Astrocyte (in vitro differentiated cells and primary cell): Measurements from ENCODE around the gene GPBAR1. TPM values are rescaled to one million over a fixed set of nuclear protein-coding genes. Genes with fewer than 3 reads are reported as not detected.

Experiments
- DNase-seq: peaks from one replicate; pipeline ENCODE4 v3.0.0-alpha.2; 2010; ENCODE audit warnings: low read depth
- FAIRE-seq: peaks from 2 replicates; lab custom pipeline; 2011; peaks lifted over from hg19 to GRCh38; lab: Jason Lieb, UNC
- H2AFZ ChIP-seq: 2 replicates; pipeline ENCODE4 v1.6.0; 2012; ENCODE audit warnings: low read depth, low read length, inconsistent platforms
- H3K27ac ChIP-seq: 2 replicates; pipeline ENCODE4 v1.5.1; 2011; ENCODE audit warnings: low read depth, low read length, inconsistent platforms
- H3K27me3 ChIP-seq: 2 replicates; pipeline ENCODE4 v1.6.0; 2011; ENCODE audit warnings: low read length, inconsistent platforms; ENCODE audit not compliant: insufficient read depth
- H3K36me3 ChIP-seq: 2 replicates; pipeline ENCODE4 v1.5.1; 2011; ENCODE audit warnings: low read length, inconsistent platforms; ENCODE audit not compliant: insufficient read depth
- H3K4me1 ChIP-seq: 2 replicates; pipeline ENCODE4 v1.5.1; 2011; ENCODE audit warnings: low read length, inconsistent platforms; ENCODE audit not compliant: insufficient read depth
- H3K4me2 ChIP-seq: 2 replicates; pipeline ENCODE4 v1.6.0; 2012; ENCODE audit warnings: low read length, inconsistent platforms
- H3K4me3 ChIP-seq: 2 replicates; pipeline ENCODE4 v1.5.1; 2011; ENCODE audit warnings: low read depth, mild to moderate bottlenecking, low read length, inconsistent platforms; ENCODE audit not compliant: insufficient read depth
- H3K79me2 ChIP-seq: 2 replicates; pipeline ENCODE4 v1.6.0; 2012; ENCODE audit warnings: mild to moderate bottlenecking, low read length, inconsistent platforms; ENCODE audit not compliant: insufficient read depth
- H3K9ac ChIP-seq: 2 replicates; pipeline ENCODE4 v1.6.0; 2012; ENCODE audit warnings: mild to moderate bottlenecking, low read length, inconsistent platforms
- H3K9me3 ChIP-seq: 2 replicates; pipeline ENCODE4 v1.5.1; 2012; ENCODE audit warnings: low read depth, mild to moderate bottlenecking, low read length, inconsistent platforms; ENCODE audit not compliant: insufficient read depth
- H4K20me1 ChIP-seq: 2 replicates; pipeline ENCODE4 v1.6.0; 2012; ENCODE audit warnings: low read length, inconsistent platforms; ENCODE audit not compliant: insufficient read depth
- H3K27ac Mint-ChIP-seq: one replicate; pipeline ENCODE4 v1.8.0; 2021; ENCODE audit warnings: mild to moderate bottlenecking, mixed read lengths; ENCODE audit not compliant: unreplicated experiment
- H3K27me3 Mint-ChIP-seq: one replicate; pipeline ENCODE4 v1.8.0; 2021; ENCODE audit warnings: low read depth, mixed read lengths; ENCODE audit not compliant: unreplicated experiment
- H3K36me3 Mint-ChIP-seq: one replicate; pipeline ENCODE4 v1.8.0; 2021; ENCODE audit warnings: low read depth, mixed read lengths; ENCODE audit not compliant: unreplicated experiment
- H3K4me1 Mint-ChIP-seq: one replicate; pipeline ENCODE4 v1.8.0; 2021; ENCODE audit warnings: low read depth, mixed read lengths; ENCODE audit not compliant: unreplicated experiment
- H3K4me3 Mint-ChIP-seq: one replicate; pipeline ENCODE4 v1.8.0; 2021; ENCODE audit warnings: mild to moderate bottlenecking, moderate library complexity, mixed read lengths; ENCODE audit not compliant: unreplicated experiment
- H3K9me3 Mint-ChIP-seq: one replicate; pipeline ENCODE4 v1.8.0; 2021; ENCODE audit warnings: mild to moderate bottlenecking, mixed read lengths; ENCODE audit not compliant: unreplicated experiment
- EZH2 ChIP-seq: IDR thresholded peaks from 2 replicates; pipeline ENCODE4 v1.6.1; 2012; ENCODE audit warnings: mild to moderate bottlenecking, low read length, inconsistent platforms; ENCODE audit not compliant: insufficient read depth
- total RNA-seq: library from RNA; stranded (reverse); gene quantifications from 2 replicates; pipeline ENCODE4 v1.2.1, GENCODE V29; 2021
- TF ChIP-seq, protein P1 (sequence below): IDR thresholded peaks from 2 replicates; pipeline ENCODE4 v1.5.1; 2011; ENCODE audit warnings: low read depth, mild to moderate bottlenecking, inconsistent platforms, low read length, moderate library complexity; ENCODE audit not compliant: insufficient read depth

GPBAR1 gene
- total RNA-seq, 1 donor from 2014 or later = 0.70 TPM

DNA sequence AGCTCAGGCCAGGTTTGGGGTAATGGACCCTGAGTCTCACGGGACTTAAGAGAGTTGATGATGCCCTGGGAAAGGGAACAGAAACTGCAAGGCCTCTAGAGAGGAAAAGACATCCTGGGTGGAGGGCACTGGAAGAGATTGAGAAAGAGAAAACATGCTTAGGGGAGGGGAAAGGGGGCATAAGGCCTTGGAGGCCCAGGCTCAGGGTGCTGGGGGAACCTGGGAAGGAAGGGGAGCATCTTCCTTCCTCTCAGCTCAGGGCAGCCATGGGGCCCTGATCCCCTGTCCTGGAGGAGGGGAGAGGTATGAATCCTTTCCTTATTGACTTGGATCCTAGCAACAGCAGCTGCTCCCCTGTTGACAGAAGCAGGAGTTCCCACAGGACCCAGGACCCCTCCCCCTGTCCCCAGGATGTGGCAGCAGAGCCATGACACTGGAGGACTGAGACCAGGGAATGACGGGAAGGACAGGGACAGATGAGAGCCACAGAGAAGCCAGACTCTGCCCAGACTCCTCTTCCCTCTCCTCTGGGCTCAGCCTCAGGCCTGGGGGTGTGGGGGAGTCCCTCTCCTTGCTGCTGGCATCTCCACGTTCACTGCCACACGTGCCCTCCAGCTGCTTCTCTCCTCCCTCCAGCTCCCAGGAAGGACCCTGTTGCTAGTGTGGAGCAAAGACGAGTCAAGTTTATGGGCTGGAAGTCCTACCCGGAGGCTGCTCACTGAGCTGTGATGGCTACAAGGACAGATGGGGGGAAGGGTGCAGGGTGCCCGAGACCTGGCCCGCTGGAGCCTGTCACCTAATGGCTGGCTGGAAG is 815 bp downstream of the GPBAR1 start:
- H3K4me2 ChIP-seq = no peak overlapping the region

DNA sequence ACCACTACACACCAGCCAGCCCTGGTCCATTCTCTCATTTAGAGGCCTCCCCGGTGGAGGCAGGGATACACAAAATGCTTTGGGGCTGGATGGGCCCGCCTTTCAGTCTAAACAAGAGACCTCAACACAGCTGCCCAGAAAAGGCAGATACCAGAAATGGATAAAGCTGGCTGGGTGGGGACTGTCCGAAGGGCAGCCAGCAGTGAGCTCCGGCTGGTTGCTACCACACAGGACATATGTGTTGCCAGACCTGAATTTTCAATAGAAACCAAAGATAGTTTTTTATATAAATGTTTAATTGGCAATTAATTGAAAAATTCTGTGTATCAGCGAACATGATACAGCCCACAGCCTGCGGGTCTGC is 1.4 kb downstream of the GPBAR1 start:
- Histone ChIP-seq H3K36me3 (peaks cover 18% of the 10 kb centered on the region), H3K9ac (no peak overlapping the region), H3K27me3 (no peaks in the 10 kb centered on the region), H3K4me1 (peaks cover 14% of the 10 kb centered on the region), H2AFZ (no peak overlapping the region), H3K27ac (no peak overlapping the region), H3K4me3 (no peak overlapping the region), H3K4me2 (no peak overlapping the region), H4K20me1 (peaks cover 37% of the 10 kb centered on the region), H3K79me2 (peaks cover 2% of the 10 kb centered on the region), H3K9me3 (no peaks in the 10 kb centered on the region)
- Mint-ChIP-seq H3K4me1 (peaks cover 33% of the 10 kb centered on the region), H3K27me3 (no peaks in the 10 kb centered on the region), H3K27ac (no peak overlapping the region), H3K9me3 (no peaks in the 10 kb centered on the region), H3K36me3 (peaks cover 16% of the 10 kb centered on the region), H3K4me3 (no peak overlapping the region)
- DNase-seq (no peak), FAIRE-seq (no peak)
- TF ChIP-seq, protein P1, sequence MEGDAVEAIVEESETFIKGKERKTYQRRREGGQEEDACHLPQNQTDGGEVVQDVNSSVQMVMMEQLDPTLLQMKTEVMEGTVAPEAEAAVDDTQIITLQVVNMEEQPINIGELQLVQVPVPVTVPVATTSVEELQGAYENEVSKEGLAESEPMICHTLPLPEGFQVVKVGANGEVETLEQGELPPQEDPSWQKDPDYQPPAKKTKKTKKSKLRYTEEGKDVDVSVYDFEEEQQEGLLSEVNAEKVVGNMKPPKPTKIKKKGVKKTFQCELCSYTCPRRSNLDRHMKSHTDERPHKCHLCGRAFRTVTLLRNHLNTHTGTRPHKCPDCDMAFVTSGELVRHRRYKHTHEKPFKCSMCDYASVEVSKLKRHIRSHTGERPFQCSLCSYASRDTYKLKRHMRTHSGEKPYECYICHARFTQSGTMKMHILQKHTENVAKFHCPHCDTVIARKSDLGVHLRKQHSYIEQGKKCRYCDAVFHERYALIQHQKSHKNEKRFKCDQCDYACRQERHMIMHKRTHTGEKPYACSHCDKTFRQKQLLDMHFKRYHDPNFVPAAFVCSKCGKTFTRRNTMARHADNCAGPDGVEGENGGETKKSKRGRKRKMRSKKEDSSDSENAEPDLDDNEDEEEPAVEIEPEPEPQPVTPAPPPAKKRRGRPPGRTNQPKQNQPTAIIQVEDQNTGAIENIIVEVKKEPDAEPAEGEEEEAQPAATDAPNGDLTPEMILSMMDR = no peak
- no peak for TF ChIP-seq EZH2

More for the DNA sequence above, 815 bp downstream of the GPBAR1 start:
- Histone ChIP-seq H3K27ac (no peak overlapping the region), H3K4me3 (no peak overlapping the region), H4K20me1 (peaks cover 38% of the 10 kb centered on the region), H2AFZ (no peak overlapping the region), H3K9ac (no peak overlapping the region), H3K79me2 (no peaks in the 10 kb centered on the region), H3K9me3 (no peaks in the 10 kb centered on the region), H3K36me3 (peaks cover 21% of the 10 kb centered on the region), H3K4me1 (peaks cover 14% of the 10 kb centered on the region), H3K27me3 (no peaks in the 10 kb centered on the region)
- DNase-seq (no peak), FAIRE-seq (no peak)
- peaks cover 33% of the 10 kb centered on the region for H3K4me1 Mint-ChIP-seq
- H3K4me3 Mint-ChIP-seq = no peak overlapping the region
- H3K27me3 Mint-ChIP-seq = no peaks in the 10 kb centered on the region
- H3K27ac Mint-ChIP-seq = peak overlapping the region; percentile 63
- no peak for TF ChIP-seq EZH2
- TF ChIP-seq, protein P1 = no peak
- H3K36me3 Mint-ChIP-seq = peaks cover 13% of the 10 kb centered on the region
- H3K9me3 Mint-ChIP-seq = no peaks in the 10 kb centered on the region
